Stimulated activated CD4-positive, alpha-beta T cell treated with anti-CD3 and anti-CD28 coated beads, Interleukin-2, amount 100 ng/mL, for 4 hours (primary cell): ENCODE data around the gene HOXD9.

Source experiments
- DNase-seq: peaks from one replicate; pipeline ENCODE4 v3.0.0-alpha.2; 2020; ENCODE audit warnings: low read depth

Gene HOXD9

GRCh38 chr2:176122683-176123410 is at the start of gene HOXD9:
HOXD9 (plus strand) TSS chr2:176122719; CDS start chr2:176122769, 50 bp downstream.
- no peak for DNase-seq

DNA sequence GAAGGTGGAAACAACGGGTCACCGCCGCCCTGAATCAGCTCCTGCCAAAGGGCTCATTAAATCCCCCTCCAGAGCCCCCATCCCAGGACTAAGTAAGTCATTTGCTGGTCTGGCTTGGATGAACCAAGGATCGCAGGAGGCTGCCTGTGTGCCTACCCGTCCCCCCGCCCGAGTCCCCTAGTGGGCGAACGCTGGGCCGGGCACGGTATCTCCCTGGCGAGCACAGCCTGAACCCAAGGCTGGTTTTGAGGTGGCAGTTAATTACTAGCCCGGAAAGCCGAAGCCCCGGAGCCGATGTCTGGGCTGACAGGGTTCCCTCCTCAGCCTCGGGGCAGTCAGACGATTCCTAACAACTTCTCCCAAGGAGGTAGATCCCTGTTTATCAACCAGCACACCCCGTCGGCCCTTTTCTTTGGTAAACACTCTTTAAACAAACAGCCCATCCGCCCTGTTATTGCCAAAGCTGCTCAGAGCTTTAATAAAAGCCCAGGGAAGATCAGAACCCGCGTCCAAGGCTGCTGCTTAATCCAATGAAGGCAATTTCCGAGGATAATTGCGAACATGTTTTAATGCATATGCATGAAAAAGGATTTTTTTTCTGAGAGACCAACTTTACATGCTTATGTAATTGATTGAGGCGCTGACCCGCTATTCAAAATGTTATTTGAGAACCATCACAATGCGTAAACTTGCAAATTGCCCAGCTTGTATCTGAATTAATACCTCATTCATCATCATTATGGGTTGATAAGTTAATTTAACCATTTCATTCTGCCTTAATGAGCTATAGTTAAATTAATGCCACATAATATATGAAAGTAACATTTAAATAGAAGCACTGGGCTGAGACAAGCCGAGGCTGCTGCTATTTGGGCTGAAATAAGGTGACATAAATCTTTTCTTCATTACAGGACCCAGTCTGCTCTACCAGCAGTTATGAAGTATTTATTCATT is 49.3 kb upstream of the HOXD9 start:
- DNase-seq: no peak

- no peak for DNase-seq
Measured at GRCh38 chr2:176074919-176075425, 47.5 kb upstream of the HOXD9 start.

DNA sequence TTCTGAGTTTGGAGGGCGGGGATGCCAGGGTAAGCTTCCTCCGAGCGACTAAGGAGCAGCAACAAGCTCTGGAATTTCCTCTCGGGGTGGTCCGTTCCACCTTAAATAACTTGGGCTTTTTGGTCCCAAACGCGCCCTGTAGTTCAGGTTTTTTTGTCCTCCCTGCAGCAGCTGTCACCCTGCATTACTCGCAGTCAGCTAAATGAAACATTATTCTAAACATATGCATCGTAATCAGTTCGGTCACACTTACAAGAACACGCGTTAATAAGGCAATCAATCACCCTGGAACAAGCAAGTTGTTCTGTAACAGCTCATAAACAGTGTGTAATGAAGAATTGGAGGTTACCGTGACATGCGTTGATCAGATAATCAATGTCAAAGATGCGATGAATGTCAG is 47.0 kb upstream of the HOXD9 start:
- no peak for DNase-seq

GRCh38 chr2:176076063-176076462 is 46.5 kb upstream of the HOXD9 start:
- no peak for DNase-seq

DNA sequence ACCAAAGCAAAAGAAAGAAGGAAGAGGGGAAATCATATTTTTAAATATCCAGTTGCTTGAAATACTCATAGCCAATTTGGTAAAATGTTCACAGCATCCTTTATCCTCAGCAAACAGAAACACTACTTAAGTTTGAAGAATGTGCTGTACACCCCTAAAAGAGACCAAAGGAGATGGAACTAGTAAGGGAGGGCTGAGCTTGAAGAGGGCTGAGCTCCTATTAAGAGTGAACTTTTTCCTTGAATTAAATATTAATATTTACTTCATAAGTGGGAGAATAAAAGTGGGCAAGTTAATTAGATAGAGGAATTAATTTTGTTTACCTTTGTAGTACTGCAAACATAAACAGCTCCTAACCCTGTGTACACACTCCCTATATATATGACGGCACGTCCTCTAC is 45.7 kb upstream of the HOXD9 start:
- DNase-seq: no peak

GRCh38 chr2:176078541-176079284 is 43.8 kb upstream of the HOXD9 start:
- no peak for DNase-seq

GRCh38 chr2:176079285-176079830 is 43.2 kb upstream of the HOXD9 start:
- DNase-seq: no peak

- no peak for DNase-seq
Measured at GRCh38 chr2:176079831-176080539, 42.5 kb upstream of the HOXD9 start.

DNA sequence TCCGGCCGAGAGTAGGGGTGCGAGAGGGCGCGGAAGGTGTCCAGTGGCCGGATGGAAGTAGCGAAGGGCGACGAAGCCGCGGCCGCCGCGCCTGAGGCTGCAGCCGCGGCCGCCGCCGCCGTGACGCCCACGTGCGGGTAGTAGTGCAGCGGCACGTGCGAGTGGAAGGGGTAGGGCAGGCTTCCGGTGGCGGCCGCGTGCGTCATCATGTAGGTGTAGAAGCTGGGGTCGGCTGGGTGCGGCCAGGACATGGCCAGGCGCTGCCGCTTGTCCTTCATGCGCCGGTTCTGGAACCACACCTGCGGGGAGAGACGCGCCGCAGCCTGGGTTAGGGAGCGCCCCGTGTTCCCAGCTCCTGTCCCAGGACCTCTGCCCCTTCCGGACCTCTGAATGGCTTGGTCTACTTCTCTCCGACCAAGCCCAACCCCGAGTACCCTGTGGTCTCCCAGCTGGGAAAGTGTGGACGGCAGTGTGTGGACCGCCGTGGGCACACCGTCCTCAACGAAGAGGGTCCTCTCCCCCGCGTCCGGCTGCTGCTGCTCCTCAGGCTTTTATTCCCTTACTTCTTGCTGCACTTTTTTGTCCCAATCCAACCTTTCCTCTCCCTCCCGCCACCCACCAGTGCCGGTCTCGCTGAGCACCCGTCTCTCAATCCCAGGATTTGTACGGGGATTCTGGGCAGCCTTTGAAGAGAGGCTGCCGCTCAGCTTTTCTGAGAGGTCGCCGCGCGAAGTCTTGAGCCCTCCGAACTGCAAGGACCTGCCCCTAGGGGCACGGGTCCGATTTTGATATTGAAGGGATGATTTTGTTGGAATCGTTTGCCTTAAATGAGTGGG is 41.8 kb upstream of the HOXD9 start:
- DNase-seq: no peak

- DNase-seq: no peak
Measured at GRCh38 chr2:176081376-176081836, 41.1 kb upstream of the HOXD9 start.

GRCh38 chr2:176081837-176082524 is 40.5 kb upstream of the HOXD9 start:
- DNase-seq: no peak

GRCh38 chr2:176082525-176082823 is 40.0 kb upstream of the HOXD9 start:
- DNase-seq: no peak

DNA sequence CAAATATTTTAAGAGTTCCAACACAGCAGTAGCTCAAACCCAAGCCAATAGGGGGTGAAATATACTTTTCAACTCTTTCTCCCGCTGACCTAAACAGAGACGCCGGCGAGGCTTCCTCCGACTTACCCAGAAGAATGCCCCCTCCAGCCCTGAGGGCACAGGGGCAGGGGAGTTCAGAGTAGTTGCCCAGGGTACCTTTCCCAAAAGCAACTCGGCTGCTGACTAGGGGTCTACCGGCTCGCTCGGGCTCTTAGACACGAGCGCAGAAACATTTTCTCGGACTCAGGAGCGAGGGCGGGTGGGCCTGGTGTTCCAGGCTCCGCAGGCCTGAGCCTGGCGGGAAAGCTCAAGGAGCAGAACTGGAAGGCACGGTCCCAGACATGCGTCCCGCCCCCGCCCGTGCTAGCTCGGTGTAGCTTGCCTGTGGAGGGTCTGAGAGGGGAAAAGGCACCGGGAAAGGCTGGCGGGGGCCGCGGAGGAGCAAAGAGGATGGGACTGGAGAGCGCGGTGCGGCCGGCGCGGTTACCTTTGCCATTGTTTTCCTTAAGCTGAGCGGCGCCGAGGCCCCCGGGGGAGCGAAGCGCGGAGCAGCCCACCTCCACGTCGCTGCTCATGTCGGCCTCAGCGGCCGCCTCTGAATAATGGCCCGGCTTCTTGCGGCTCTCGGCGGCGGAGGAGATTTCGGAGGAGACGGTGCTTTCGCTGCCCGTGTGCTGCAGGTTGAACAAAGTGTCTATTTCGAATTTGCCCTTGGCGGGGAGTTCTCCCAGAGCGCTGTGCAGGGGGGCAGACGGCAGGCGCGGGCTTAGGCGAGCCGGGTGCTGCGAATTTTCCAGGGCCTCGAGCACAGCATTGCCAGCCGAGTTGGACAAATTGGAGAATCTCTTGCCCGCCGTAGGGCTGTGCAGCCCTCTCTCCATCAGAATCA is 39.4 kb upstream of the HOXD9 start:
- no peak for DNase-seq

GRCh38 chr2:176083796-176084261 is 38.7 kb upstream of the HOXD9 start, which contains the start of gene EVX2:
EVX2 (minus strand) TSS chr2:176083962; CDS start chr2:176083776, 186 bp downstream.
- no peak for DNase-seq

DNA sequence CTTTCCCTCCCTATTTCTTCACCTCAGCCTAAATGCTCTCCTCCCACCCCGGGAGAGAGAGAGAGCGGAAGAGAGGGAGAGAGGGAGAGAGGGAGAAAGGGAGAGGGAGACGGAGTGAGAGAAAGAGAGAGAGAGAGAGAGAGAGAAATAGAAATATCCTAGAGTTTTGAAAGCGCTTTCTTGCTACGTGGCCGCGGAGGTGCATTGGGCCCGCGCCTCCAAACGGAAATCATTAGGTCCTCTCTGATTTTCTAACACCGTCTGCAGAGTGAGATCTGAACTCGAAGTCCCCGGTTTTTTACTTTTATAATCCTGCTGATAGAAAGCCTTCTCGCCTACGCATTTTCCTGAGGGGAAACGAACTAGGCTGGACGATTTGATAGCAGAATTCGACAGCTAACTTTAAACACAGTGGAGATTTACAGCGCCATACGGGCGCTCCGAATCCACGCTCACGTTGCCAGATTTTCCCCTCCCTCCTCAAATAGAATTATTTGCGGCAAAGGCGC is 37.9 kb upstream of the HOXD9 start:
- DNase-seq: no peak

GRCh38 chr2:176085120-176085788 is 37.3 kb upstream of the HOXD9 start:
- no peak for DNase-seq
